NCI-H748 (cell line): ENCODE results near the gene STARD3NL.
"Not testable (repeated sequence)": the region's sequence is repeated elsewhere in the genome, so short reads cannot be mapped to it uniquely, and the experiment has no call there.

Experiments
- DNase-seq: peaks from one replicate; lab custom pipeline; 2025; ENCODE audit not compliant: unreplicated experiment; lab: John Stamatoyannopoulos, UW

The STARD3NL gene

GRCh38 chr7:38178004-38178694, at the start of gene STARD3NL:
Gene STARD3NL, plus strand, starts transcription at chr7:38178245. Its CDS starts 29,260 bp downstream, at chr7:38207505.
- DNase-seq: peak; percentile 100

- DNase-seq: no peak
Observed at GRCh38 chr7:38129162-38129561, 48.9 kb upstream of the STARD3NL start.

- no peak for DNase-seq
Observed at GRCh38 chr7:38129579-38129978, 48.5 kb upstream of the STARD3NL start.

GRCh38 chr7:38138171-38138570, 39.9 kb upstream of the STARD3NL start:
- DNase-seq: no peak

- no peak for DNase-seq
Observed at GRCh38 chr7:38141187-38141586, 36.9 kb upstream of the STARD3NL start.

- no peak for DNase-seq
Observed at GRCh38 chr7:38142736-38143135, 35.3 kb upstream of the STARD3NL start.

- no peak for DNase-seq
Observed at GRCh38 chr7:38147005-38147404, 31.0 kb upstream of the STARD3NL start.

- no peak for DNase-seq
Observed at GRCh38 chr7:38151556-38151955, 26.5 kb upstream of the STARD3NL start.

- no peak for DNase-seq
Observed at GRCh38 chr7:38153515-38153914, 24.5 kb upstream of the STARD3NL start.

- DNase-seq: no peak
Observed at GRCh38 chr7:38154278-38154677, 23.8 kb upstream of the STARD3NL start.

GRCh38 chr7:38160003-38160571, 18.0 kb upstream of the STARD3NL start:
- peak; percentile 28 for DNase-seq

GRCh38 chr7:38162036-38162435, 16.0 kb upstream of the STARD3NL start:
- DNase-seq: no peak

GRCh38 chr7:38163671-38164070, 14.4 kb upstream of the STARD3NL start:
- no peak for DNase-seq

GRCh38 chr7:38168890-38169570, 9.0 kb upstream of the STARD3NL start:
- no peak for DNase-seq

GRCh38 chr7:38169847-38170246, 8.2 kb upstream of the STARD3NL start:
- no peak for DNase-seq

GRCh38 chr7:38171623-38172391, 6.2 kb upstream of the STARD3NL start:
- DNase-seq: no peak

- DNase-seq: not testable (repeated sequence)
Observed at GRCh38 chr7:38175547-38175946, 2.5 kb upstream of the STARD3NL start.

- no peak for DNase-seq
Observed at GRCh38 chr7:38177621-38178003, 433 bp upstream of the STARD3NL start.

- no peak for DNase-seq
Observed at GRCh38 chr7:38178695-38179344, 775 bp downstream of the STARD3NL start.

- no peak for DNase-seq
Observed at GRCh38 chr7:38179776-38180226, 1.8 kb downstream of the STARD3NL start.

GRCh38 chr7:38181111-38181510, 3.1 kb downstream of the STARD3NL start:
- no peak for DNase-seq
